OCI-LY7 (cell line): ENCODE results near the gene CLMP. TPM values are rescaled to one million over a fixed set of nuclear protein-coding genes. Genes with fewer than 3 reads are reported as not detected.

Experiments
- BruUV-seq: library from RNA; stranded (reverse); fragments of 400-500 nt; replicated peaks from 2 replicates; lab custom pipeline; 2021; lab: Mats Ljungman, UMichigan
- CTCF ChIA-PET: fragments of 300-600 bp; sonication (Branson Sonifier 250); formaldehyde crosslinking; loops from one replicate; lab custom pipeline; 2022; ENCODE audit warnings: antibody characterized with exemption; ENCODE audit not compliant: unreplicated experiment; lab: Charles Lee
- POLR2A ChIA-PET: fragments of 300-600 bp; sonication (Branson Sonifier 250); formaldehyde crosslinking; loops from one replicate; lab custom pipeline; 2022; ENCODE audit warnings: antibody characterized with exemption; lab: Charles Lee
- DNase-seq: peaks from one replicate; pipeline ENCODE4 v3.0.0-alpha.2; 2015; ENCODE audit warnings: low spot score
- H2AFZ ChIP-seq: fragments of 200-600 bp; sonication (generic), shearing (Covaris generic); 2 replicates; pipeline ENCODE4 v1.6.1; 2014; ENCODE audit warnings: mild to moderate bottlenecking, antibody characterized with exemption, low read length, moderate library complexity
- H3K27ac ChIP-seq: fragments of 200-600 bp; sonication (generic); 2 replicates; pipeline ENCODE4 v1.5.1; 2014; ENCODE audit warnings: mixed run types, low read depth, mild to moderate bottlenecking, moderate library complexity, low read length, inconsistent platforms; ENCODE audit not compliant: poor library complexity, severe bottlenecking
- H3K36me3 ChIP-seq: fragments of 200-600 bp; sonication (generic); 2 replicates; pipeline ENCODE4 v1.6.1; 2014; ENCODE audit warnings: mild to moderate bottlenecking, antibody characterized with exemption, low read length, moderate library complexity, mixed read lengths; ENCODE audit not compliant: insufficient read depth
- H3K4me1 ChIP-seq: fragments of 200-600 bp; sonication (generic); 2 replicates; pipeline ENCODE4 v1.5.1; 2014; ENCODE audit warnings: mild to moderate bottlenecking, low read length; ENCODE audit not compliant: insufficient read depth, poor library complexity, severe bottlenecking
- H3K4me2 ChIP-seq: fragments of 200-600 bp; sonication (generic); 2 replicates; pipeline ENCODE4 v1.6.1; 2014; ENCODE audit warnings: mild to moderate bottlenecking, low read length
- H3K4me3 ChIP-seq: fragments of 200-600 bp; sonication (generic); 2 replicates; pipeline ENCODE4 v1.5.1; 2014; ENCODE audit warnings: mild to moderate bottlenecking, low read depth, low read length; ENCODE audit not compliant: poor library complexity, severe bottlenecking
- H3K79me2 ChIP-seq: fragments of 200-600 bp; sonication (generic); 2 replicates; pipeline ENCODE4 v1.6.1; 2016; ENCODE audit warnings: low read depth, mild to moderate bottlenecking, low read length, moderate library complexity, mixed read lengths; ENCODE audit not compliant: insufficient read depth
- H3K9me2 ChIP-seq: fragments of 200-600 bp; sonication (generic); 2 replicates; pipeline ENCODE4 v1.6.1; 2016; ENCODE audit warnings: mild to moderate bottlenecking, low read length, mixed read lengths; ENCODE audit not compliant: insufficient read depth
- H3K9me3 ChIP-seq: fragments of 200-600 bp; sonication (generic); 2 replicates; pipeline ENCODE4 v1.6.1; 2014; ENCODE audit warnings: mild to moderate bottlenecking, mixed run types, low read length, mixed read lengths
- H4K20me1 ChIP-seq: fragments of 200-600 bp; sonication (generic); 2 replicates; pipeline ENCODE4 v1.6.1; 2014; ENCODE audit warnings: mild to moderate bottlenecking, antibody characterized with exemption, low read length, moderate library complexity, mixed read lengths; ENCODE audit not compliant: insufficient read depth
- EZH2phosphoT487 ChIP-seq: fragments of 200-600 bp; sonication (generic); IDR thresholded peaks from 2 replicates; pipeline ENCODE4 v1.6.1; 2018; ENCODE audit warnings: low read depth, borderline replicate concordance, mild to moderate bottlenecking, mixed run types, antibody characterized with exemption, low read length, moderate library complexity, mixed read lengths
- intact Hi-C: fragments of 100-400 bp; cut with micrococcal nuclease; formaldehyde crosslinking; loops from one replicate; pipeline ENCODE4 v1.10.0; 2022; ENCODE audit not compliant: unreplicated experiment
- total RNA-seq, 2 experiments: library from RNA; depleted of rRNA in 1 of 2; stranded (reverse); fragments of >200 nt in 1 of 2; shearing (Covaris generic) in 1 of 2; gene quantifications; 2 replicates each; pipeline ENCODE4 v1.2.3, GENCODE V29; 2014 to 2022
- TF ChIP-seq, protein P1 (sequence below): fragments of 200-600 bp; sonication (generic); conservative IDR thresholded peaks from 2 replicates; pipeline ENCODE4 v1.5.1; 2014; ENCODE audit warnings: mild to moderate bottlenecking, antibody characterized with exemption, low read length, moderate library complexity, mixed read lengths

CLMP gene
- total RNA-seq, 2 experiments from 2014 or later: not detected

DNA sequence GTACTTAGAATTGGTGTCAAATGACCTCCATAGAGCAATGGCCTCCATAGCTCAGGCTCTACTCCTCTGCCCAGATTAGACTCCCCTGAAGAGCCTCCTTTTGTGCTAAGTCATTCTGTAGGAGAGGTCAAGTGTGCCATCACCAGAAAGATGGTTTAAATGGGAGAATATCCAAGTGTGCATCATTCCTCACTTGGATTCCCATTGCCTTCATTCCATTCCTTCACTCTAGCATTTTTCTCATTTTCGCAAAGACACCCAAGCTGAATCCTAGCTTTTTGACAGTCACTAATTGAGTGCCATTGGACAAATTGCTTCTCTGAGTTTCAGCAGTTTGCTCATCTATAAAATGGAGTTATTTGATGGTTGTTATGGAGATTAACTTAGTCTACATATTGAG is 16.9 kb downstream of the CLMP start:
- BruUV-seq: no TSS peak
- intact Hi-C loops: no loop called here
- TF ChIP-seq, protein P1, sequence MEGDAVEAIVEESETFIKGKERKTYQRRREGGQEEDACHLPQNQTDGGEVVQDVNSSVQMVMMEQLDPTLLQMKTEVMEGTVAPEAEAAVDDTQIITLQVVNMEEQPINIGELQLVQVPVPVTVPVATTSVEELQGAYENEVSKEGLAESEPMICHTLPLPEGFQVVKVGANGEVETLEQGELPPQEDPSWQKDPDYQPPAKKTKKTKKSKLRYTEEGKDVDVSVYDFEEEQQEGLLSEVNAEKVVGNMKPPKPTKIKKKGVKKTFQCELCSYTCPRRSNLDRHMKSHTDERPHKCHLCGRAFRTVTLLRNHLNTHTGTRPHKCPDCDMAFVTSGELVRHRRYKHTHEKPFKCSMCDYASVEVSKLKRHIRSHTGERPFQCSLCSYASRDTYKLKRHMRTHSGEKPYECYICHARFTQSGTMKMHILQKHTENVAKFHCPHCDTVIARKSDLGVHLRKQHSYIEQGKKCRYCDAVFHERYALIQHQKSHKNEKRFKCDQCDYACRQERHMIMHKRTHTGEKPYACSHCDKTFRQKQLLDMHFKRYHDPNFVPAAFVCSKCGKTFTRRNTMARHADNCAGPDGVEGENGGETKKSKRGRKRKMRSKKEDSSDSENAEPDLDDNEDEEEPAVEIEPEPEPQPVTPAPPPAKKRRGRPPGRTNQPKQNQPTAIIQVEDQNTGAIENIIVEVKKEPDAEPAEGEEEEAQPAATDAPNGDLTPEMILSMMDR: no peak
- no peak for TF ChIP-seq EZH2phosphoT487

GRCh38 chr11:123176785-123177184 is 18.3 kb downstream of the CLMP start:
- BruUV-seq: no TSS peak
- CTCF ChIA-PET: no interaction called here
- DNase-seq: no peak
- Histone ChIP-seq H3K9me3 (no peaks in the 10 kb centered on the region), H3K36me3 (no peaks in the 10 kb centered on the region), H3K4me2 (no peak overlapping the region), H2AFZ (no peak overlapping the region), H3K4me1 (no peaks in the 10 kb centered on the region), H3K79me2 (no peaks in the 10 kb centered on the region), H3K27ac (no peak overlapping the region), H3K4me3 (no peak overlapping the region), H3K9me2 (no peaks in the 10 kb centered on the region), H4K20me1 (no peaks in the 10 kb centered on the region)
- POLR2A ChIA-PET: interaction anchor here (0.5 to 0.6 kb wide), 2 partner anchors 303 to 1948 kb away, joined by 3 to 5 read pairs; no protein-coding TSS in a partner anchor
- TF ChIP-seq, protein P1: no peak
- TF ChIP-seq EZH2phosphoT487: no peak
- intact Hi-C loops: no loop called here

More for the DNA sequence above, 16.9 kb downstream of the CLMP start:
- Histone ChIP-seq H3K27ac (no peak overlapping the region), H3K4me3 (no peak overlapping the region), H3K4me2 (no peak overlapping the region), H3K9me3 (no peaks in the 10 kb centered on the region), H3K4me1 (no peaks in the 10 kb centered on the region), H3K9me2 (no peaks in the 10 kb centered on the region), H4K20me1 (no peaks in the 10 kb centered on the region), H2AFZ (no peak overlapping the region), H3K79me2 (no peaks in the 10 kb centered on the region), H3K36me3 (no peaks in the 10 kb centered on the region)
- POLR2A ChIA-PET: no interaction called here
- DNase-seq: no peak
- CTCF ChIA-PET: no interaction called here

DNA sequence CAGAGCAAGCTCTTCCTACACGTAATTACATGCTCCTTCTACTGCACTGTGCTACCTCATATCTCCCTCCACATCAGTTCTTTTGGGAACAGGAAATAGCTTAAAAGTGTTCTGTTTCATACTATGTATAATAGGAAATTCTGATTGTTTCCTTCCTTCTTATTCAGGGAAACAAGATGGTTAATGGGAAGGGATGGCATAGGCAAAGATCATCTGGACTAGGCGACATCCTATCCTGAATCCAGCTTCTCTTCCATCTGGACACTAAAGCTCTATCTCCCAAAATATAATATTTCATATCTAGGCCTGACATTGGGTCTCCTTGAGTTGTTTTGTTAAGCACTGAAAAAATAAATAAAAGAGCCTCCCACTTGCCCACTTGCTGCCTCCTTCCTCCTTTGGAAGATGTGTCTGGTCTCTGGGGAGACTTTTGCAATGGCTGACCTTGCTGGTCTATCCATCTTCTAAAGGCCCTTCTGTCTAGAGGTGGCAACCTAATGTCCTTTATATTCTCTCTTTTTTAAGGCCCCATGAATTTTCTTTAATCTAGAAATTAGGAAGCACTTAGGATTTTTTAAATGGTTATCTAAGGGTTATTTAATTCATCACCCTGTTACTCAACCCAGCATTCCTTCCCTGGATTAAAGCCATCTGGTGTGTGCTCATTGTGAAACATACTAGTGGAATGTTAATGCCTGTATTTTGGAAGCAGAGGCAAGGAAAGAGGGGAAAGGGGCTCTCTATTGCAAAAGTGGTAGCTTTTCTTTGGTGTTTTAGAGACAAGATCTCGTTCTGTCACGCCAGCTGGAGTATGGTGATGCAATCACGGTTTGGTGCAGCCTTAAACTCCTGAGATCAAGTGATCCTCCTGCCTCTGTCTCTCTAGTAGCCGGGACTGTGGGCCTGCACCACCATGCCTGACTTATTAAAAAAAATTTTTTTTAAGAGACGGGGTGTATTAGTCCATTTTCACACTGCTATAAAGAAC is 20.6 kb downstream of the CLMP start:
- Histone ChIP-seq H3K4me1 (no peaks in the 10 kb centered on the region), H3K27ac (no peak overlapping the region), H3K9me2 (no peaks in the 10 kb centered on the region), H3K4me2 (no peak overlapping the region), H3K36me3 (no peaks in the 10 kb centered on the region), H4K20me1 (no peaks in the 10 kb centered on the region), H3K9me3 (no peaks in the 10 kb centered on the region), H2AFZ (no peak overlapping the region), H3K79me2 (no peaks in the 10 kb centered on the region), H3K4me3 (no peak overlapping the region)
- no TSS peak for BruUV-seq
- TF ChIP-seq, protein P1: no peak
- TF ChIP-seq EZH2phosphoT487: no peak
- intact Hi-C loops: no loop called here
- ChIA-PET POLR2A (interaction anchor here (0.6 to 0.7 kb wide), 2 partner anchors 28 to 74 kb away, joined by 3 read pairs; no protein-coding TSS in a partner anchor), CTCF (no interaction called here)
- DNase-seq: no peak
